Fibroblast of lung (primary cell): Measurements from ENCODE around the gene MTX2. TPM values are rescaled to one million over a fixed set of nuclear protein-coding genes. Genes with fewer than 3 reads are reported as not detected.

ENCODE experiments used
- DNase-seq, 2 donors: peaks; one replicate each; pipeline versions ENCODE4 v3.0.0 to v3.0.0-alpha.2; 2010; ENCODE audit warnings: low read depth in 2 of 2
- H2AFZ ChIP-seq: 2 replicates; pipeline ENCODE4 v1.5.1; 2012; ENCODE audit warnings: low read length, control low read depth, inconsistent platforms
- H3K27ac ChIP-seq: 2 replicates; pipeline ENCODE4 v1.5.1; 2011; ENCODE audit warnings: low read length, control low read depth; ENCODE audit not compliant: insufficient read depth
- H3K27me3 ChIP-seq: 2 replicates; pipeline ENCODE4 v1.5.1; 2011; ENCODE audit warnings: mild to moderate bottlenecking, low read length; ENCODE audit not compliant: control insufficient read depth, insufficient read depth
- H3K36me3 ChIP-seq: 2 replicates; pipeline ENCODE4 v1.5.1; 2011; ENCODE audit warnings: low read length; ENCODE audit not compliant: control insufficient read depth, insufficient read depth
- H3K4me1 ChIP-seq: 2 replicates; pipeline ENCODE4 v1.5.1; 2011; ENCODE audit warnings: low read length; ENCODE audit not compliant: control insufficient read depth, insufficient read depth; ENCODE audit errors: extremely low read depth
- H3K4me2 ChIP-seq: 2 replicates; pipeline ENCODE4 v1.5.1; 2011; ENCODE audit warnings: low read length, control low read depth; ENCODE audit not compliant: insufficient read depth; ENCODE audit errors: extremely low read depth
- H3K4me3 ChIP-seq, 4 experiments: fragments of 200-600 bp in 1 of 4; sonication (generic) in 1 of 4; replicated peaks in 1 of 4; 2 replicates each; pipeline ENCODE4 v1.5.1; 2011 to 2016; ENCODE audit warnings: low read length in 4 of 4, low read depth in 3 of 4, mild to moderate bottlenecking in 3 of 4, control low read depth in 2 of 4, inconsistent platforms in 1 of 4, mixed read lengths in 1 of 4; ENCODE audit not compliant: insufficient read depth in 1 of 4; ENCODE audit errors: control extremely low read depth in 1 of 4
- H3K79me2 ChIP-seq: 2 replicates; pipeline ENCODE4 v1.5.1; 2012; ENCODE audit warnings: mild to moderate bottlenecking, low read length, inconsistent platforms; ENCODE audit not compliant: control insufficient read depth, insufficient read depth
- H3K9ac ChIP-seq: 2 replicates; pipeline ENCODE4 v1.5.1; 2011; ENCODE audit warnings: mild to moderate bottlenecking, low read length, control low read depth; ENCODE audit not compliant: insufficient read depth
- H3K9me3 ChIP-seq: 2 replicates; pipeline ENCODE4 v1.5.1; 2012; ENCODE audit warnings: low read depth, low read length; ENCODE audit not compliant: control insufficient read depth, insufficient read depth
- H4K20me1 ChIP-seq: 2 replicates; pipeline ENCODE4 v1.5.1; 2011; ENCODE audit warnings: low read length; ENCODE audit not compliant: control insufficient read depth, insufficient read depth; ENCODE audit errors: extremely low read depth
- EZH2 ChIP-seq: IDR thresholded peaks from 2 replicates; pipeline ENCODE4 v1.5.1; 2012; ENCODE audit warnings: low read length, control low read depth, mild to moderate bottlenecking; ENCODE audit errors: missing control alignments
- polyA minus RNA-seq: library from RNA; depleted of rRNA, polyadenylated mRNA; stranded (reverse); fragments of >200 nt; gene quantifications from 2 replicates; pipeline ENCODE4 v1.2.3, GENCODE V29; 2011; ENCODE audit warnings: low replicate concordance
- polyA plus RNA-seq, 2 donors: library from polyadenylated mRNA; depleted of rRNA in 1 of 2; stranded (reverse) in 1 of 2; unstranded in 1 of 2; fragments of >200 nt; gene quantifications; 2 replicates each; pipeline ENCODE4 v1.2.1, GENCODE V29; 2011 to 2012; ENCODE audit warnings: missing spikeins in 1 of 2
- total RNA-seq: library from RNA; depleted of rRNA; stranded (reverse); fragments of >200 nt; gene quantifications from 2 replicates; pipeline ENCODE4 v1.2.1, GENCODE V29; 2014
- TF ChIP-seq, protein P1 (sequence below), 2 donors: IDR thresholded peaks in 1 of 2; conservative IDR thresholded peaks in 1 of 2; 1 replicate in 1 of 2; 2 replicates in 1 of 2; pipeline ENCODE4 v1.5.1; 2011 to 2012; ENCODE audit warnings: low read length in 2 of 2, control low read depth in 1 of 2, inconsistent platforms in 1 of 2, low read depth in 1 of 2, mild to moderate bottlenecking in 1 of 2

Gene MTX2
- total RNA-seq = 20.8 and 29.6 TPM in 2 replicates
- polyA plus RNA-seq = 44.7 and 46.9 TPM in 2 replicates
- 25.9 and 26.8 TPM in 2 replicates for polyA plus RNA-seq (2012)
- 0.30 and 1.3 TPM in 2 replicates for polyA minus RNA-seq

DNA sequence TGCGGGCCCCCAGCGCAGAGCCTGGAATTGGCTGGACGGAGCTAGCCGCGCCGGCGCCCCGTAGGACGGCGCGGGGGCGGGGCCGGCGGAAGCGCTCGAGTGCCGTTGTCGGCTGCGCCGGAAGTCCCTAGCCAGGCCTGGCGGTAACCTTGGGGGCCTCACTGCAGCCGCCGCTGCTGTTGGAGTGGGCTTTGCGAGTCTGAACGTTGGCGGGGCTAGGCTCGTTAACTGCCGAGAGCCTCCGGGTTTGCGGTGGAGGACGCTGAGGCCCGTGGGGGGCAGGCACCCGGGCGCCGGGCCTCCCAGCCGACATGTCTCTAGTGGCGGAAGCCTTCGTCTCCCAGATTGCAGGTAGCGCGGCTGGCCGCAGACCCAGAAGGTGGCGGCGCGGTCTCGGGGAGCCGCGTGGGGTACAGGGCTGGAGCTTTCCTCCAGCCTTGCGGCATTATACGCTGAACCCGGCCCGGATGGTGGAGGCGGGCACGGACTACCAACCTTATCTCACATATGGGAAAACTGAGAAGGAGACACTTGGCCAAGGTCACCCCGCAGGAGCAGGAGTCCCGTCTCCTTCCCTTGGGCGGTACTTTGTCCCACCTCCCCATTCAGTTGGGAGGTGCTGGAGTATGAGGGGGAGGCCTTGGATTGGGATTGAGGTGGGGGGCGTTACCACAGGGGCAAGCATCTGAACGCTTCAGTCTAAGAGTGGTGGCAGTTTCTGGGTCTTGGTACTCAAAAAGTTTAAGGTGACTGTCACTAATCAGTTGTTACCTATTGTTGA is at the start of gene MTX2:
TSS of gene MTX2 (plus strand) at position 124 of the 781 bp plus-strand sequence. CDS start at position 312, 188 bp downstream.
- H3K4me3 ChIP-seq = peak within 1 kb of the TSS; percentile 60 to 95 (median 84)
- peak within 1 kb of the TSS; percentile 50 for H3K27ac ChIP-seq
- no peaks in the 10 kb centered on the region for H3K27me3 ChIP-seq
- no peaks in the 10 kb centered on the region for H4K20me1 ChIP-seq
- H3K4me2 ChIP-seq = peak within 1 kb of the TSS; percentile 81
- no peak for TF ChIP-seq EZH2
- TF ChIP-seq, protein P1, sequence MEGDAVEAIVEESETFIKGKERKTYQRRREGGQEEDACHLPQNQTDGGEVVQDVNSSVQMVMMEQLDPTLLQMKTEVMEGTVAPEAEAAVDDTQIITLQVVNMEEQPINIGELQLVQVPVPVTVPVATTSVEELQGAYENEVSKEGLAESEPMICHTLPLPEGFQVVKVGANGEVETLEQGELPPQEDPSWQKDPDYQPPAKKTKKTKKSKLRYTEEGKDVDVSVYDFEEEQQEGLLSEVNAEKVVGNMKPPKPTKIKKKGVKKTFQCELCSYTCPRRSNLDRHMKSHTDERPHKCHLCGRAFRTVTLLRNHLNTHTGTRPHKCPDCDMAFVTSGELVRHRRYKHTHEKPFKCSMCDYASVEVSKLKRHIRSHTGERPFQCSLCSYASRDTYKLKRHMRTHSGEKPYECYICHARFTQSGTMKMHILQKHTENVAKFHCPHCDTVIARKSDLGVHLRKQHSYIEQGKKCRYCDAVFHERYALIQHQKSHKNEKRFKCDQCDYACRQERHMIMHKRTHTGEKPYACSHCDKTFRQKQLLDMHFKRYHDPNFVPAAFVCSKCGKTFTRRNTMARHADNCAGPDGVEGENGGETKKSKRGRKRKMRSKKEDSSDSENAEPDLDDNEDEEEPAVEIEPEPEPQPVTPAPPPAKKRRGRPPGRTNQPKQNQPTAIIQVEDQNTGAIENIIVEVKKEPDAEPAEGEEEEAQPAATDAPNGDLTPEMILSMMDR (conservative IDR thresholded peaks at IDR 0.05 in 1 of 2, IDR thresholded peaks at IDR 0.05 in 1 of 2; ENCODE audit: low read depth in 1 of 2, low read length in 2 of 2) = no peak
- H2AFZ ChIP-seq = peak within 1 kb of the TSS; percentile 99
- peak; percentile 62 to 73 for DNase-seq
- no peaks in the 10 kb centered on the region for H3K9me3 ChIP-seq
- H3K36me3 ChIP-seq = no peaks in the 10 kb centered on the region
- H3K9ac ChIP-seq = peak within 1 kb of the TSS; percentile 67
- no peaks in the 10 kb centered on the region for H3K4me1 ChIP-seq
- peaks cover 11% of the 10 kb centered on the region for H3K79me2 ChIP-seq

DNA sequence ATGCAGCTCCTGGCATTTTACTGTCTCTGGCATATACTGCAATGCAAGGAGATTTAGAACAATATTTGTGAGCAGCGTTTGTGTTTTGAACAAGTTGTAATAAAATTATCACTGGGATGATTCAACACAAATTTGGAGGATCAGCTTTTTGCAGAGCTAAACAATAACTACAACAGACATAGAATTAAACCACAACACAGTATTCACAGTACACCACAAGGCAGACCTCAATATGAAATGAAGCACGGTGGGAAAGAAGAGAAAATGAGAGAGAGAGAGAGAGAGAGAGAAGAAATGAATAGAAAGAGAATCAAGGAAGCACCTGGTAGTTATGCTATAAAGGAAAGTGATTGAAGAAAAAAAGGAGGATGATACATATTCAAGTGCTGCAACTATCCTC is 41.4 kb upstream of the MTX2 start:
- H3K4me1 ChIP-seq = no peaks in the 10 kb centered on the region
- H4K20me1 ChIP-seq = no peaks in the 10 kb centered on the region
- no peaks in the 10 kb centered on the region for H3K36me3 ChIP-seq
- H2AFZ ChIP-seq = no peak overlapping the region
- DNase-seq = no peak
- no peak overlapping the region for H3K9ac ChIP-seq
- no peak overlapping the region for H3K27ac ChIP-seq
- no peaks in the 10 kb centered on the region for H3K27me3 ChIP-seq
- no peak overlapping the region for H3K4me2 ChIP-seq
- TF ChIP-seq, protein P1 (conservative IDR thresholded peaks at IDR 0.05 in 1 of 2, IDR thresholded peaks at IDR 0.05 in 1 of 2; ENCODE audit: low read depth in 1 of 2, low read length in 2 of 2) = no peak
- no peak for TF ChIP-seq EZH2
- no peaks in the 10 kb centered on the region for H3K79me2 ChIP-seq
- H3K4me3 ChIP-seq = no peak overlapping the region
- no peaks in the 10 kb centered on the region for H3K9me3 ChIP-seq

DNA sequence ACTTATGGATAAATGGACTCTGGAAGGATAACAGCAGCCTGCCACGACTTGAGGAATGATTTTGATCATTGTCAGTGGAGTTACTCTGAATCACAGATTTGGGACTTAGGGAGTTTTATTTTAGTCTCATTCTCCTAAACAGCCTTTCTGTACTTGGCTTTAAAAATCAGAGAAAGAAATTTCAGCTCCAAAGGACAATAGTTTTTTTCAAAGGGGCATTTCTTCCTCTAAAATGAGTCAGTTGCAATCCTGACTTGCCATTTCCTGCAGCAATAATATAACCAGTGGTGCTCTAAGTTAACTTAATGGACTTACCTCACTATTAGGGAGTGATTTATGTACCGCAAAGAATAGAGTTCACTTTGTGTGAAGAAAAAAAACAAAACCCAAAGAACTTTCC is 35.1 kb upstream of the MTX2 start:
- no peaks in the 10 kb centered on the region for H4K20me1 ChIP-seq
- H3K27ac ChIP-seq = no peak overlapping the region
- H3K36me3 ChIP-seq = no peaks in the 10 kb centered on the region
- H3K27me3 ChIP-seq = no peaks in the 10 kb centered on the region
- no peak overlapping the region for H3K4me2 ChIP-seq
- no peak overlapping the region for H2AFZ ChIP-seq
- H3K9me3 ChIP-seq = no peaks in the 10 kb centered on the region
- no peaks in the 10 kb centered on the region for H3K4me1 ChIP-seq
- H3K9ac ChIP-seq = no peak overlapping the region
- TF ChIP-seq EZH2 = no peak
- TF ChIP-seq, protein P1 (conservative IDR thresholded peaks at IDR 0.05 in 1 of 2, IDR thresholded peaks at IDR 0.05 in 1 of 2; ENCODE audit: low read depth in 1 of 2, low read length in 2 of 2) = no peak
- peak in 1 of 2 donors; percentile 41 for DNase-seq
- H3K4me3 ChIP-seq = no peak overlapping the region
- no peaks in the 10 kb centered on the region for H3K79me2 ChIP-seq
